Activated CD8-positive, alpha-beta memory T cell treated with anti-CD3 and anti-CD28 coated beads, Interleukin-2, amount 50 U/mL, for 24 hours (primary cell): Measurements from ENCODE around the gene SDK1.

ENCODE experiments used
- DNase-seq: peaks from one replicate; pipeline ENCODE4 v3.0.0-alpha.2; 2020; ENCODE audit errors: extremely low read depth

Gene SDK1, protein sequence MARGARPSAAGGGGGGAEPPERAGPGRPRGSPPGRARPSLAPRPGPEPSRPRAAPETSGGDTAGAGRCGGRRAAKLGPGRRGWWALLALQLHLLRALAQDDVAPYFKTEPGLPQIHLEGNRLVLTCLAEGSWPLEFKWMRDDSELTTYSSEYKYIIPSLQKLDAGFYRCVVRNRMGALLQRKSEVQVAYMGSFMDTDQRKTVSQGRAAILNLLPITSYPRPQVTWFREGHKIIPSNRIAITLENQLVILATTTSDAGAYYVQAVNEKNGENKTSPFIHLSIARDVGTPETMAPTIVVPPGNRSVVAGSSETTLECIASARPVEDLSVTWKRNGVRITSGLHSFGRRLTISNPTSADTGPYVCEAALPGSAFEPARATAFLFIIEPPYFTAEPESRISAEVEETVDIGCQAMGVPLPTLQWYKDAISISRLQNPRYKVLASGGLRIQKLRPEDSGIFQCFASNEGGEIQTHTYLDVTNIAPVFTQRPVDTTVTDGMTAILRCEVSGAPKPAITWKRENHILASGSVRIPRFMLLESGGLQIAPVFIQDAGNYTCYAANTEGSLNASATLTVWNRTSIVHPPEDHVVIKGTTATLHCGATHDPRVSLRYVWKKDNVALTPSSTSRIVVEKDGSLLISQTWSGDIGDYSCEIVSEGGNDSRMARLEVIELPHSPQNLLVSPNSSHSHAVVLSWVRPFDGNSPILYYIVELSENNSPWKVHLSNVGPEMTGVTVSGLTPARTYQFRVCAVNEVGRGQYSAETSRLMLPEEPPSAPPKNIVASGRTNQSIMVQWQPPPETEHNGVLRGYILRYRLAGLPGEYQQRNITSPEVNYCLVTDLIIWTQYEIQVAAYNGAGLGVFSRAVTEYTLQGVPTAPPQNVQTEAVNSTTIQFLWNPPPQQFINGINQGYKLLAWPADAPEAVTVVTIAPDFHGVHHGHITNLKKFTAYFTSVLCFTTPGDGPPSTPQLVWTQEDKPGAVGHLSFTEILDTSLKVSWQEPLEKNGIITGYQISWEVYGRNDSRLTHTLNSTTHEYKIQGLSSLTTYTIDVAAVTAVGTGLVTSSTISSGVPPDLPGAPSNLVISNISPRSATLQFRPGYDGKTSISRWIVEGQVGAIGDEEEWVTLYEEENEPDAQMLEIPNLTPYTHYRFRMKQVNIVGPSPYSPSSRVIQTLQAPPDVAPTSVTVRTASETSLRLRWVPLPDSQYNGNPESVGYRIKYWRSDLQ (N-terminal part only)

DNA sequence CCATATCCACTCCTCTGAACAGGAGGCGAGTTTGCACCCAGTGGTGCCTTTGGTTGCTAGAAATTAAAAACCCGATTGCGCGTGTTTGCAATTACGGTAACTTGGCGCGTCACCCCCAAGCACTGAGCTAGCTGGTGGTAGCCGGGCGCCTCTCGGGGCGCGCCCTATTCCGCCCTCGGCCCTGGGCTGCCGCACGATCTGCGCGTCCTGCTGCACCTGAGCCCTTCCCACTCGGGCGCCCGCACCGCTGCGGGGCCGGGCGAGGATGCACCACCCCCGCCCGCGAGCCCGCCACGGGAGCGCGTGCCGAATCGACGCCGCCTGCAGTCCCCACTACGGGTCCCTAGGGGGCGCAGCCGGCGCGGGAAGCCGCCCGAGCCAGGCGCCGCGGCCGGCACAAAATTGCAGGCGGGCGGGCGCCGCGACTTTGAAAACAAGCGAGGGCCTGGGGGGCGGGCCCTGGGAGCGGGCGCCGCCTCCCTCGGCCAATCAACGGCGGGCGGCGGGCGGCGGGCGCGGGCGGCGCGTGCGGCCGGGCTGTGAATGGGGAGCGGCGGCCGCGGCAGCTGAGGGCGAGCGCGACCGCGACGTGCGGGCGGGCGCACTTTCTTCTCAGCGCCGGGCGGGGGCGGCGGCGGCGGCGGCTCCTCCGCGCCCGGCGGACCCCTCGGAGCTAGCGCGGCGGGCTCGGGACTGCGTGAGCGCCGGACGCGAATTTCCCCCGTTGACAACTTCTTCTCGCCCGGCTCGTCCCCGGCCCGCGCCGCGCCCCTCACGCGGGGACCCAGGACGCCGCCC lies at the start of gene SDK1:
Gene SDK1, plus strand, starts transcription at position 602 of the 798 bp plus-strand sequence. CDS start 335 bp downstream, outside the sequence.
- peak; percentile 70 for DNase-seq

DNA sequence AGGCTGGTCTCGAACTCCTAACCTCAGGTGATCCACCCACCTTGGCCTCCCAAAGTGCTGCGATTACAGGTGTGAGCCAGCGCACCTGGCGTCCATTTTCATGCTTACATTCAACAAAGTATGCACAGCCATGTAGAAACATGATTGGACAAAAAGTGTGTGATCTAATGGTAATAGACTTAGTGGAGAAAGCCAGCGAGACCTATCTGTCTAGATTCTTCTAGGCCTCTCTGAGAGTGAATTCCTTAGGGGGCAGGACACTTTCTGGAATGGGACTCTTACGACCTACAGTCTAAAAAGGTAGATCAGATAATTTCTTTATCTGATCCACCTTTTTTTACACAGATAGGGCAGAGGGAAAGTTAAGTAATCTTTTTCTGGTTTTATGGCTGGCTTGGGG lies 46.3 kb upstream of the SDK1 start:
- no peak for DNase-seq

DNA sequence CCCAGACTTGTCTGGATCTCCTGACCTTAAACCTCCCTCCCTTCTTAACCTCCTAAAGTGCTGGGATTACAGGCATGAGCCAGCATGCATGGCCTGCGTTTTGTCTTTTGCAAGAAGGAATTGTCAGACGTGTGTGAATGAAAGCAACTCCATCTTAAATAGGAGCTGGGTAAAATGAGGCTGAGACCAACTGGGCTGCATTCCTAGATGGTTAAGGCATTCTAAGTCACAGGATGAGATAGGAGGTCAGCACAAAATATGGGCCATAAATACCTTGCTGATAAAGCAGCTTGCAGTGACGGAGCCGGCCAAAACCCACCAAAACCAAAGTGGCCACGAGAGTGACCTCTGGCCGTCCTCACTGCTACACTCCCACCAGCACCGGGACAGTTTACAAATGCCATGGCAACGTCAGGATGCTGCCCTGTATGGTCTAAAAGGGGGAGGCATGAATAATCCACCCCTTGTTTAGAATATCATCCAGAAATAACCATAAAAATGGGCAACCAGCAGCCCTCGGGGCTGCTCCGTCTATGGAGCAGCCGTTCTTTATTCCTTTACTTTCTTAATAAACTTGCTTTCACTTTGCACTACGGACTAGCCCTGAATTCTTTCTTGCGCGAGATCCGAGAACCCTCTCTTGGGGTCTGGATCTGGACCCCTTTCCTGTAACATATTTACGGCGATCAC lies 41.2 kb upstream of the SDK1 start:
- DNase-seq: no peak

DNA sequence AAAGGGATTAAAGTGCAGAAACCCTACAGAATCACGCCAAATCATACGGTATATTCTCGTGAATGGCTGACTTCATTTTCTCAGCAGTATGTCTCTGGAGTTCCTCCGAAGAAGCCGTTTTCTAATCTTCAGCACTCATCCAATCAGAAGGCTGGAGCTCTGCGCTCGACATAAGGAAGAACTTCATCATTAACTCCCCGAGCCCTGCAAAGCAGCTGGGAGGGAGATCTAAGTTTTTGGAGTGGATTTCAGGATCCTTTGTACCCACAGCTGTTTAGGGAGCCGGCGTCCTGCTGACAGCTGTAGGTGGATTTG lies 40.7 kb upstream of the SDK1 start:
- DNase-seq: no peak

DNA sequence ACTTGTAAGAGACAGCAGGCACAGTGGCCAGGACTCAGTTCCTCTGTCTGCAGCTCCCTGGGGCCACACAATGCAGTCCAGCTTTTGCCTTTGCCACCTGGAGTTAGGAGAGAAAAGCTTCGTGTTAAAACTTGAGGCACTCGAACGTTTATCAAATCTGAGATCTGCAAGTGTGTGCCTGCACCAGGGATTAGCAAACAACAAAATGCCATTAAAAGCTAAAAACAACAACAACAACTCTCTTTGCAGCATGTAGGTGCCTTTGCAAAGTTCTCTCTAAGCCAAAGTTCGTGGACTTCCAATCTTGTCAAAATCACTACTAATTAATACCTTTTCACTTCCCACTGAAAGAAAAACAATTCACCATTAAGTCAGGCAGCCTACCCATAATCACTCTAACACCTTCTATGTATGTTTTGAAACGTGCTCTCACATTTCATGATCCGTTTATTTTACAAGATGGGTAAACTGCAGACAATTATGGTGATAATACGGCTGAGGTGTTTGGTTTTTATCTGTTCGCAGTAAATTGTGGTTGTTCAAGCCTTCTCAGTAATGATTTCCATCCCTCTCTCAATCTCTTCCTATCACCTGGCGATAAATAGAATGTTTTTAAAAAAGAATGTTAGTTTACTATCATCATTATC lies 36.2 kb upstream of the SDK1 start:
- DNase-seq: no peak

DNA sequence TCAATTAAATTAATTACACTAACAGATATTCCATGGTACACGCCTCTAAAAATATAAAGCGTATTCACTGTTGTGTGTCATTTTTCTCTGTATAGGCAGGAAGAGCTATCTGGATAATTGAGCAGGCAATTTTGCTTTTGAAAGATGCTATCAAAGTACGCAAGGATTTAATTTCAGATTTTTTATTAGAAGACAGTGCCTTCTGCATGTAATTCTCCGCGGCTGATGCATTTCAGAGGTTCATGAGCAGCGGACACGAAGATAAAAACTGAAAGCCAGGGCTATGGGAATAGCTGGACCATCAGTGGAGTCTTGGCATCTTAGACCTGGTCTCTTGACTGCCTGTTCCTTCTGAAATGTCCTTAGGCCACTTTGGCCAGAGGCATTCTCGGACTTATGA lies 35.7 kb upstream of the SDK1 start:
- DNase-seq: no peak

DNA sequence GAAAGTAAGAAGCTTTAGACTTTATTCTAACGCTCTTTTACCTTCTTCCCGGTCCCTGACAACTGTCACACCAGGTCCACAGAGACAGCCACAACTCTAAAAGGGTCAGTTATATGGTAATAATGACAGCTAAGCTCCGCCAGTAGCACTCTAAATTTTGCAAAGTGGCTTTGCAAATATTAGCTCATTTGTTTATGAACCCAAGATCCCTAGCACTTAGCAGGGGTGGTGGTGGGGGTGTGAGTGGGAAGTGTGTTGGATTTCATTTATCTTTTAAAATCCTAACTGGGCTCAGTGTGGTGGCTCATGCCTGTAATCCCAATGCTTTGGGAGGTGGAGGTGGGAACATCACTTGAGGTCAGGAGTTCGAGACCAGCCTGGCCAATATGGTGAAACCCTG lies 34.8 kb upstream of the SDK1 start:
- DNase-seq: no peak

DNA sequence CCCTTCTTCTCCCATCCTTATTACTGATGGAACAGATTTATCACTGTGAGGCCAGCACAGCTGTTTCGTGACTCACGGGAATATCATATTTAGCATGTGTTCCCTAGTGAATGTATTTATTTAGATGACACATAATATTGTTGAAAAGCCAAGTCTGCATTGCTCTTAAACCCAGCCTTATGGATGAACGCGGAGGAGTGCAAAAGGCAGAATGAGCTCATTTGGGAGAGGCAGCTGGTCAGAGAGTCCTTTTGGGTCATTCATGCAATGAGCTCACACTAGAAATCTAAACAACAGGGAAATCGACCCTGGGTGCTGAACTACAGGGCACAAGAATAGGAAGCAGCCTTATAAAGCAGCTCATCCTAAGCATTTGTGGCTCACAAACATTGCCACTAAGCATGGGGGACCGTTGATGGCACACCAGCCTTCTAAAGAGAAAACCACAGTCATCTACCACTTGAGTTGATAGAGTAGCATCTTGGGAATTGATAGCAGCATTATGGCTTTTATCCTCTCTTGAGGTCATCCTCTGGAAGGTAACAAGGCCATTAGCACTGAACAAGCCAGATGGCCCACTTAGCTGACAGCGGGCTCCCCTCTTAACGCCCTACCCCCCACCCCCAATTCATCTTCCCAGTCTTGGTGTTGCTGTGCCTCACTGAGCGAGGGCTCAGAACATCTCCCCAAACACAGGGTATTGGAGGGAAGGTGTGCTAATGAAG lies 32.9 kb upstream of the SDK1 start:
- no peak for DNase-seq

DNA sequence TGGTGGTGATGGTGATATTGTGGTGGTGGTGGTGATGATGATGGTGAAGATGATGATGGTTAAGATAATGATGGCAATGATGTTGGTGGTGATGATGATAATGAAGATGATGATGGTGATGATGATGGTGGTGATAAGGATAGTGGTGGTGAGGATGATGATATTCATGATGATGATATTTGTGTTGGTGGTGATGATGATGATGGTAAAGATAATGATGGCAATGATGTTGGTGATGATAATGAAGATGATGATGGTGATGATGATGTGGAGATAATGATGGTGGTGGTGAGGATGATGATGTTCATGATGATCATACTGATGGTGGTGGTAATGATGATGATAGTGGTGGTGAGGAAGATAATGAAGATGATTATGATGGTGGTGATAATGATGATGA lies 30.7 kb upstream of the SDK1 start:
- DNase-seq: no peak

DNA sequence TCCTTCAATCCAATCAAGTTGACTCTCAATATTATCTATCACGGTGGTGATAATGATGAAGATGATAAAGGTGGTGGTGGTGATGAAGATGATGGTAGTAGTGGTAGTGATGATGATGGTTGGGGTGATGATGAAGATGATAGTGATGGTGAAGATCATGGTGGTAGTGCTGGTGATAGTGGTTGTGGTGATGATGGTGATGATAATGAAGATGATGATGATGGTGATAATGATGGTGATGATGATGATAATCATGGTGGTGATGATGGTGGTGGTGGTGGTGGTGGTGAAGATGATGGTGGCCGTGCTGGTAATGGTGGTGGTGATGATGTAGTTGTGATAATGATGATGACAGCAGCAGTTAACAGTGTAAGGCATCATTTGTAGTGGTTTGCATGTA lies 29.8 kb upstream of the SDK1 start:
- no peak for DNase-seq

DNA sequence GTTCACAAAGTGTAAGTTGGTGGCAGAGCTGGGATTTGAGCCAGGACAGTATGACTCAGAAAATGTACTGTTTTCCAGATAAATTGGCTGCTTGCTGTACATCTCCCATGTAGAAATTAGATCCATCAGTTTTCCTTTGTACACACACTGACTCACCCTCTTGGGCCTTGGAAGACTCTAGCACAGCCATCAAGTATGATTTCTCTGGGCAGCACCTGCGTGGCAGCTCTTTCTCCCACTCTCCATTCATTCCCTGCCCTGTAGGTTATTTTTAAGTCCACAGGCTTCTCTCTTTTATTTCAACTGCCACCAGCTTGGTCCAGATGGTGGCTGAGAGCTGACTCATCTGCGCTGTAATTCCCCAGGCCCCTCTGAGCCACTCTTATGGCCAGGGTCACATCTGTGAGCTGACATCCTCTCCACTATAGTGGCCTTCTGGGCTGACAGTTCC lies 28.3 kb upstream of the SDK1 start:
- DNase-seq: no peak

DNA sequence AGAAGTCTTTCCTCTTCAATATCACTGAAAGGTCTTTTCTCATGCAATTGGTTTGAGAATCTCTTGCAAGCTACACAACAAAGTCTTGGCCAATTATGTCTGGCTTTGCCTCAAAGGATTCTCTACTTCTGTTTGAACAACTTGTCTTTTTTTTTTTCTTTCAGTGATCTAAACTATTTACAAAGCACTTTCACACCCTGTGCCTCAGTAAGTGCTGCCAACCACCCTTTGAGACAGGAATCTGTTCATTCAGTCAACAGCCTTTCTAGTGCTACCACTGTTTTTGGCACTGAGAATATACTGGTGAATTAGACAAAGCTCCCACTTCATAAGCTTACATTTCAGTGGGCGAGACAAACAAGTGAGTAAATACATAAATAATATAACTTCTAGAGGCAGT lies 26.9 kb upstream of the SDK1 start:
- DNase-seq: no peak

DNA sequence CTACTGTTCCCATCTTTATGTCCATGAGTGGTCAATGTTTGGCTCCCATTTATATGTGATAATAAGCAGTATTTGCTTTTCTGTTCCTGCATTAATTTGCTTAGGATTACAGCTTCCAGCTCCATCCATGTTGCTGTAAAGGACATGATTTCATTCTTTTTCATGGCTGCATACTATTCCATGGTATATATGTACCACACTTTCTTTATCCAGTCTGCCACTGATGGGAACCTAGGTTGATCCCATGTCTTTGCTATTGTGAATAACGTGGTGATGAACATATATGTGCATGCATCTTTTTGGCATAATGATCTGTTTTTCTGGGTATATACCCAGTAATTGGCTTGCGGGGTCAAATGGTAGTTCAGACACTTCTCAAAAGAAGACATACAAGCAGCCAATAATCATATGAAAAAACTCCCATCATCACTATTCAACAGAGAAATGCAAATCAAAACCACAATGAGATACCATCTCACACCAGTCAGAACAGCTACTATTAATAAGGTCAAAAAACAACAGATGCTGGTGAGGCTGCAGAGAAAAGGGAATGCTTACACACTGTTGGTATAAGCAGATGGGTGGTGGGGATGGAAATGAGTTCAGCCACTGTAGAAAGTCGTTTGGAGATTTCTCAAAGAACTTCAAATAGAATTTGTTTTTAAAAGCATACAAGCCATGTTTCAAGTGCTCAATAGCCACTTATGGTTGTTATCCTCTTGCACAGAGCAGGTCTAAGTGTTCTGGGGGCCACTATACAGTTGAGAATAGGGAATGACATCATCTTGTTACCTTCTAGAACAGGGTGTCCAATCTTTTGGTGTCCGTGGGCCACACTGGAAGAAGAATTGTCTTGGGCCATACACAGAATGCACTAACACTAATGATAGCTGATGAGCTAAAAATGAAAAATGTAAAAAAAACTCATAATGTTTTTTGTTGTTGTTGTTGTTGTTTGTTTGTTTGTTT lies 23.2 kb upstream of the SDK1 start:
- DNase-seq: no peak

DNA sequence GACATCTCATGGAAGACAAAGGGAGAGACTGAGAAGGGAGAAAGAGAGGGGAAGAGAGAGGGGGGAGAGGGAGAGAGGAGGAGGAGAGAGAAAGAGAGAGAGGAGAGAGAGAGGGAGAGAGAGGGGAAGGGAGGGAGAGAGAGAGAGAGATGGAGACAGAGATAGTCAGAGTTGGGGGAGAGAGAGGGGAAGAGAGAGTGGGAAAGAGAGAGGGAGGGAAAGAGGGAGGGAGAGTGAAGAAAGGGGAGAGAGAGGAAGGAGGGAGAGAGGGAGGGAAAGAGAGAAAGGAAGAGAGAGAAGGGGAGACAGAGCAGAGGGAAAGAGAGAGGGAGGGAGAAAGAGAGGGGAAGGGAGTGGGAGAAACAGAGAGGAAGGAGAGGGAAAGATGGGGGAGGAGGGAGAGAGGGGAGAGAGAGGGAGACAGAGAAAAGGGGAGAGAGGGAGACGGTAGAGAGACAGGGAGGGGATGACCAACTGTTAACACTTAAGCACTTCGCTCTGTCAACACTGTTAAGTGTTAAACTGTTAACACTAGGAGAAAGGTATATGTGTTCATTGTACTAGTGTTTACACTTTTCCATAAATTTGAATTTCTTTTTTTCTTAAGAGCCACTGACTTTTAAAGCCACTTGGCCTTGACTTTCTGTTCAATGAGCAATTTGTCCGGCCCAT lies 21.8 kb upstream of the SDK1 start:
- no peak for DNase-seq

DNA sequence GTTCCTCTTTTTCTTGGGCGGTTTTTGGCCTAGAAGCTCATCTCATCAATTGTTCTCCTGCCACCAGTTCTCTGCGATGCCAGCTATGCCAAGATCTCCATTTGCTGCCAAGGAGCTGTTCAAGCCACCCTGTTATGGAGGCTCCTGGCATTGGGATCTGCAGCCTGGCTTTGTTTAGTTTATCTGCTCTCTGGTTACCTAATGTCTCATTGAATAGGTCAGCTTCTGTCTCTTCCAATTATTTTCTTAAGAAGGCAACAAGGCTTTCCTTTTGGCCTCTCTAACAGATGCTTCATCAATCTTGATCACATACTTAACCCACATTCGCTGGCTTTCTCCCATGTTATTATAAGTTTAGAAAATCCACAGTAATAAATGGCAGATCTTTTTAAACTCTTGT lies 20.6 kb upstream of the SDK1 start:
- DNase-seq: no peak

DNA sequence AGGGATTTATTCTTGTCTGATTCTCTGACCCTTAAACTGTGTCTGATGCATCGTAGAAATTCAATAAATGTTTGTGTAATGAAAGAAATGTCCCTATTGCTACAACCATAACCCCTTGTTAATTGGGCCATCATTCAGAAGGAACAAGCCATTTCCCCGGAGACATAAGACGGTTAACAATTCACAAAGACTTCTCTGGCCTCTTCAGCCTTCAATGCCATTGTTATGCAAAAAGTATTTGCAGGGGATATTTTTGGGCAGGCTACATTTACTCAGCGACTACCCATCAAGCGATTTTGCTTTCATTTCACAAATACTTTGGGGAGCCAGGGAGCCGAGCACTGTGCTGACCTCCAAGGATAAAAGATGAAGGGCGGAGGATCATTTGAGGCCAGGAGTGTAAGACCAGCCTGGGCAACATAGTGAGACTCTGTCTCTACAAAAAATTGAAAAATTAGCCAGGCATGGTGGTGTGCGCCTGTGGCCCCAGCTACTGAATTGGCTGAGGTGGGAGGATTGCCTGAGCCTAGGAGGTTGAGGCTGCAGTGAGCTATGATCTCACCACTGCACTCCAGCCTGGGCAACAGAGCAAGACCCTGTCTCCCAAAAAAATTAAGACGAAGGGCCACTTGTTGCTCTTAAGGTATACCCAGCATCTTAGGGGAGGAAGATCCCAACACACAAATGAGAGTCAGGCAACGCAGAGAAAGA lies 20.0 kb upstream of the SDK1 start:
- no peak for DNase-seq

DNA sequence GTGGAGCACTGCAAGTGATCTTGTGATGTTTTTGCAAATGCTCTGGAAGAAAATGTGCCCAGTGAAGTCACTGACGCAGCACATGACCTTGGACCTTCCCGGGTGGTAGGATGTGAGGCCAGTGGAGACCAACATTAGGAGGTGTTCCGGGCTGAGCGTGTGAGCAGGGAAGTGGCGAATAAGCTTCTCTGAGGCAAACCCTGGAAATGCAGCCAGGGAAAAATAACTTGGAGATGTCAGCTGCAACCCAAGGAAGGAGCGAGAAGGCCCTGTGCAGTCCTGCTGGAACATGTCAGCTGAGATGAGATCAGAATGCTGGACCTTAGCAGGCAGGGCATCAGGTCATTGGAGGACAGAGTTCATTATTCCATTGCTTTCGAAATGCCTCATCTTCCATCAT lies 18.6 kb upstream of the SDK1 start:
- DNase-seq: no peak
